Ascending aorta (tissue), 2 donors: ENCODE measurements around the gene AKAP8L. TPM values are rescaled to one million over a fixed set of nuclear protein-coding genes. Genes with fewer than 3 reads are reported as not detected.
A peak's percentile ranks its signal among the peaks of the same experiment; 100 is the strongest.

Experiments used
- DNase-seq, 2 donors: peaks; one replicate each; pipeline ENCODE4 v3.0.0-alpha.2; 2019; ENCODE audit warnings: low spot score in 2 of 2
- H3K27ac ChIP-seq, 2 donors: fragments of 200-600 bp; sonication (generic); one replicate each; pipeline ENCODE4 v1.5.1; 2016 to 2017; ENCODE audit warnings: mild to moderate bottlenecking in 1 of 2
- H3K27me3 ChIP-seq: fragments of 200-600 bp; sonication (generic); one replicate; pipeline ENCODE4 v1.5.1; 2017
- H3K36me3 ChIP-seq, 2 donors: fragments of 200-600 bp; sonication (generic); one replicate each; pipeline ENCODE4 v1.5.1; 2016
- H3K4me1 ChIP-seq, 2 donors: fragments of 200-600 bp; sonication (generic); one replicate each; pipeline ENCODE4 v1.5.1; 2016 to 2017; ENCODE audit warnings: mild to moderate bottlenecking in 1 of 2
- H3K4me3 ChIP-seq, 2 donors: fragments of 200-600 bp; sonication (generic); one replicate each; pipeline ENCODE4 v1.5.1; 2016 to 2017; ENCODE audit warnings: mild to moderate bottlenecking in 1 of 2
- H3K9me3 ChIP-seq, 2 donors: fragments of 200-600 bp; sonication (generic); one replicate each; pipeline ENCODE4 v1.5.1; 2016
- intact Hi-C: fragments of 100-400 bp; cut with DNase I; formaldehyde crosslinking; loops from one replicate; pipeline ENCODE4 v1.15.1; 2023
- total RNA-seq: library from RNA; depleted of rRNA; stranded (reverse); fragments of >200 nt; gene quantifications from one replicate; pipeline ENCODE4 v1.1.0, GENCODE V29; 2016
- TF ChIP-seq, protein P1 (sequence below), 3 experiments: fragments of 200-600 bp in 2 of 3; fragments of 450-650 bp in 1 of 3; sonication (generic) in 2 of 3; IDR thresholded peaks; one replicate each; pipeline ENCODE4 v1.5.1; 2016 to 2019; ENCODE audit warnings: antibody characterized with exemption in 3 of 3, mild to moderate bottlenecking in 1 of 3, moderate library complexity in 1 of 3

AKAP8L gene
- total RNA-seq, 1 donor from 2014 or later = 143 TPM

DNA sequence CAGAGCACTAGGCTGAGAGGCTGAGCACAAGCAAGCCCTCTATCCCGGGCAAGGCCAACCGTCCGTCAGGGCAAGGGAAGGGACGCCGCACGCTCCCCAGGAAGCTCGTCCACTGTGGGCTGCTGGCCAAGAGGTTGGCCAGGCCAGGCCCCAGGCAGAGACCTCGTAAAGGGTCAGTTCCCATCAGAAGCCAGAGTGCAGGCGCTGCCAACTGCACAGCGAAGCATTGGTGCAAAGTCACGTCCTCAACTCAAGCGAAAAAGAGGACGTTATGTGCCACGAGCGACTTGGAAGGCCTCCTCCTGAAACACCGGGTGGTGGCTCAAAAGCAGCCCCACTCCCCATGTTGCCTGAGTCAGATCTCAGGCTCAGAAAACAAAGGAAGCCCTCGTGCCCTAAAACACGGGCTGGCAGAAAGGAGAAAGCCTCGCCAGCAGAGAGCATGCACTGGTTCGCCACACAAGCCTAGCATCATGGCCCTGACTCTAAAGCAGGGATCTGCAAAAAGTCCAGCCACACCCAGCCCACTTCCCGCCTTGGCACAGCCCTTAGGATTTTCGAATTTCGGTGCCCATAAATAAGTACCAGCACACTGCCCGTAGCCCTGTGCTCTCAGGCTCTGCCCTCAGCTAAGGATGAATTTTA is 43.9 kb downstream of the AKAP8L start:
- Histone ChIP-seq H3K4me3 (peak overlapping the region in 1 of 2 donors; percentile 43), H3K9me3 (no peaks in the 10 kb centered on the region), H3K27me3 (no peaks in the 10 kb centered on the region), H3K36me3 (peaks cover 40% of the 10 kb centered on the region in 2 donors), H3K4me1 (peaks cover 30 to 41% of the 10 kb centered on the region in 2 donors), H3K27ac (peak overlapping the region; percentile 64 to 79)
- intact Hi-C loops = loop anchor here (5.0 kb wide), 1 partner anchor 178 kb away; no protein-coding TSS in a partner anchor
- DNase-seq = peak in 1 of 2 donors; percentile 80
- TF ChIP-seq, protein P1, sequence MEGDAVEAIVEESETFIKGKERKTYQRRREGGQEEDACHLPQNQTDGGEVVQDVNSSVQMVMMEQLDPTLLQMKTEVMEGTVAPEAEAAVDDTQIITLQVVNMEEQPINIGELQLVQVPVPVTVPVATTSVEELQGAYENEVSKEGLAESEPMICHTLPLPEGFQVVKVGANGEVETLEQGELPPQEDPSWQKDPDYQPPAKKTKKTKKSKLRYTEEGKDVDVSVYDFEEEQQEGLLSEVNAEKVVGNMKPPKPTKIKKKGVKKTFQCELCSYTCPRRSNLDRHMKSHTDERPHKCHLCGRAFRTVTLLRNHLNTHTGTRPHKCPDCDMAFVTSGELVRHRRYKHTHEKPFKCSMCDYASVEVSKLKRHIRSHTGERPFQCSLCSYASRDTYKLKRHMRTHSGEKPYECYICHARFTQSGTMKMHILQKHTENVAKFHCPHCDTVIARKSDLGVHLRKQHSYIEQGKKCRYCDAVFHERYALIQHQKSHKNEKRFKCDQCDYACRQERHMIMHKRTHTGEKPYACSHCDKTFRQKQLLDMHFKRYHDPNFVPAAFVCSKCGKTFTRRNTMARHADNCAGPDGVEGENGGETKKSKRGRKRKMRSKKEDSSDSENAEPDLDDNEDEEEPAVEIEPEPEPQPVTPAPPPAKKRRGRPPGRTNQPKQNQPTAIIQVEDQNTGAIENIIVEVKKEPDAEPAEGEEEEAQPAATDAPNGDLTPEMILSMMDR (IDR thresholded peaks at IDR 0.05) = no peak

DNA sequence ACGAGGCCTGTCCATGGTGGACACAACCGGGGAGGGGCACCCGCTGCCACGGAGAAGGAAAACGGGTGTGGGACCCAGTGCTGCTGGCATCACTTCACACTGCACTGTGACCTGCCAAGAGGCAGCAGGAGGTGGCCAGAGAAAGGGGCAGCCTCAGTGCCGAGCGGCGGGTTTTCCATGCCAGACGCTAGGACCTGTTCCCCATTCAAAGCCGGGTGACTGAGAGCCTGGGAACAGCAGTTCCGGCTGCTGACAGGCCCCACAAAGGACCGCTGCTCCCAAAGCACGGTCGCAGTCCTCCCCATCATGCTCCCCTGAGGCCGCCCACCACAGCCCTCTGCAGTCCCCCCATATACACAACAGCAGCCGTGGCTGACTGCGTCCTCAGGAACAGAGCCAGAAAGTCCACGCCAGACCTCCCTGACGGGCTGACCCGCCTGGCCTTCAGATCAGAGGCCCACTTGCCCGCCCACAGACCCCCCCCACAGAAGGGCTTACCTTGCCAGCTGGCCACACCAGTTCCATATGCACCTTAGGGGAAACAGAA is 44.6 kb downstream of the AKAP8L start:
- intact Hi-C loops = no loop called here
- no peaks in the 10 kb centered on the region for H3K9me3 ChIP-seq
- H3K36me3 ChIP-seq = peaks cover 48% of the 10 kb centered on the region in 2 donors
- peaks cover 30 to 41% of the 10 kb centered on the region in 2 donors for H3K4me1 ChIP-seq
- peak overlapping the region; percentile 0 to 43 for H3K4me3 ChIP-seq
- no peak for DNase-seq
- no peaks in the 10 kb centered on the region for H3K27me3 ChIP-seq
- TF ChIP-seq, protein P1 (IDR thresholded peaks at IDR 0.05) = no peak
- H3K27ac ChIP-seq = peak overlapping the region; percentile 64 to 79

DNA sequence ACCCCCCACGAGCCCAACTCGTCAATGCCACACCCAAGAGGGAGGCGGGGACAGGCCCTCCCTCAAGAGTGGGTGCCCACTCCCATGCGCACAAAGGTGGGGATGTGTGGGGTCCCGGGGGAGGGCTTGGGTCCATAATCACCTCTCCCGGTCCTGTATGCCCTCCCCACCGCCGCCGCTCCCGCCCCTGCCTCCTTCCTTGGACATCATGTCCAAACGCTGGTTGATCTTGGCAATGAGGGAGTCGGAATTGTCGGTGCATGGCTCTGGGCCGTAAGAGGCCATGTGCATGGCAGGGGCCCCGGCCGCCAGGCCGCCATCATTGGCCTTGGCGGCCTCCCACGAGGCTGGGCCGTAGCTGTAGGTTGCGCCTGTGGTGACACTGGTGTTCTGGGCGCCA is 45.1 kb downstream of the AKAP8L start:
- Histone ChIP-seq H3K27ac (peak overlapping the region; percentile 64 to 79), H3K4me1 (peaks cover 30 to 41% of the 10 kb centered on the region in 2 donors), H3K36me3 (peaks cover 53% of the 10 kb centered on the region in 2 donors), H3K4me3 (peak overlapping the region; percentile 0 to 43), H3K27me3 (no peaks in the 10 kb centered on the region), H3K9me3 (no peaks in the 10 kb centered on the region)
- DNase-seq = no peak
- intact Hi-C loops = no loop called here
- TF ChIP-seq, protein P1 (IDR thresholded peaks at IDR 0.05) = no peak

DNA sequence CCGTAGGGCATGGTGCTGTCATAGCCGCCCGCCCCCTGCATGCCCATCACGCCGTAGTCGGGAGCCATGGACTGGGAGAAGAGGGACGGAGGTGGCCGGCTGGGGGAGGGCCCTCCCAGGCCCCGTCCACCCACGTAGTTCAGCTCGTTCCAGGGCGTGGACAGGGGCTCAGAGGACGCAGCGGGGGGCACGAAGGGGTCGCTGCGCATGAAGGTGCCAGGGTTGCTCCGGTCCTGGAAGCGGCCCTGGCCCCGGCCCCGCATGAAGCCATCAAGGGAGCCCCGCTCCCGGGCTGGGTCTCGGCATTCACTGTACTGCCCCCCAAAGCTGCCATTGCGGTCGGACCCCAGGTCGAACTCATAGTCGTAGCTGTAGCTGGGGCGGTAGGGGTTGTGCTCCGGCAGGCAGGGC is 45.9 kb downstream of the AKAP8L start:
- intact Hi-C loops = no loop called here
- DNase-seq = no peak
- no peaks in the 10 kb centered on the region for H3K9me3 ChIP-seq
- H3K27ac ChIP-seq = no peak overlapping the region
- TF ChIP-seq, protein P1 (IDR thresholded peaks at IDR 0.05) = no peak
- H3K4me1 ChIP-seq = peaks cover 29 to 37% of the 10 kb centered on the region in 2 donors
- H3K4me3 ChIP-seq = no peak overlapping the region
- H3K36me3 ChIP-seq = peaks cover 60% of the 10 kb centered on the region in 2 donors
- H3K27me3 ChIP-seq = no peaks in the 10 kb centered on the region

DNA sequence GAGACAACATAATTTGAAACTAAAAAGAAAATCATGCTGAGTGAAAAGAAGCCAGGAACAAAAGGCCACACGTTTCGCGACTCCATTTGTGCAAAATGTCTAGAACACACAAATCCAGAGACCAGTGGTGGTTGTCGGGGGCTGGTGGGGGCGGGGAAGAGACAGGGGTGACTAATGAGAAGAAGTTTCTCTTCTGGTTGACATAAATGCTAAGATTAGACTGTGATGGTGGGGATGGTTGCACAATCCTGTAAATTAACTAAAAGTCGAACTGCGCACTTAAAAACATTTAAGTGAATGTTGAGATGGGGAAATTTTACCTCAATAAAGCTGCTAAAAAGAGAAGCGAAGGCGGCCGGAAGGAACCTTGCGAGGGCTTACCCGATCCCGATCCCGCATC is 46.3 kb downstream of the AKAP8L start:
- H3K9me3 ChIP-seq = no peaks in the 10 kb centered on the region
- peaks cover 25 to 33% of the 10 kb centered on the region in 2 donors for H3K4me1 ChIP-seq
- H3K36me3 ChIP-seq = peaks cover 65% of the 10 kb centered on the region in 2 donors
- TF ChIP-seq, protein P1 (IDR thresholded peaks at IDR 0.05) = no peak
- intact Hi-C loops = no loop called here
- no peak for DNase-seq
- H3K4me3 ChIP-seq = no peak overlapping the region
- H3K27ac ChIP-seq = no peak overlapping the region
- H3K27me3 ChIP-seq = no peaks in the 10 kb centered on the region
